IMR-90 (cell line): ENCODE measurements around the gene KCNF1. TPM values are rescaled to one million over a fixed set of nuclear protein-coding genes. Genes with fewer than 3 reads are reported as not detected.

Source experiments
- ATAC-seq: fragments of 200-7000 bp; cut with Tn5 transposase; 2 replicates; pipeline ENCODE4 v1.9.1; 2020; ENCODE audit warnings: low read depth, mild to moderate bottlenecking, moderate library complexity
- BruUV-seq: library from RNA; stranded (reverse); fragments of 400-500 nt; replicated peaks from 2 replicates; lab custom pipeline; 2021; lab: Mats Ljungman, UMichigan
- CTCF ChIA-PET: fragments of 300-600 bp; formaldehyde crosslinking; extraction: SDS; loops from one replicate; lab custom pipeline; 2021; ENCODE audit warnings: antibody characterized with exemption; lab: Yijun Ruan, JAX
- POLR2A ChIA-PET: fragments of 300-600 bp; sonication (Branson Sonifier 250); formaldehyde crosslinking; loops from one replicate; lab custom pipeline; 2022; ENCODE audit warnings: antibody characterized with exemption; ENCODE audit not compliant: unreplicated experiment; lab: Charles Lee
- DNase-seq: peaks from one replicate; pipeline ENCODE4 v3.0.0; 2013
- H2AFZ ChIP-seq: replicated peaks from 2 replicates; pipeline ENCODE3; 2013; ENCODE audit warnings: low read length, mild to moderate bottlenecking; ENCODE audit not compliant: poor library complexity
- H2AK5ac ChIP-seq: 2 replicates; pipeline ENCODE4 v1.6.1; 2013; ENCODE audit warnings: low read depth, low read length, inconsistent platforms
- H2AK9ac ChIP-seq: replicated peaks from 2 replicates; pipeline ENCODE3; 2013; ENCODE audit warnings: mild to moderate bottlenecking, low read depth, low read length, moderate library complexity; ENCODE audit not compliant: poor library complexity
- H2BK120ac ChIP-seq: 2 replicates; pipeline ENCODE4 v1.6.1; 2013; ENCODE audit warnings: low read depth, low read length, inconsistent platforms
- H2BK15ac ChIP-seq: 3 replicates; pipeline ENCODE4 v1.6.1; 2013; ENCODE audit warnings: low read depth, low read length, inconsistent platforms
- H2BK20ac ChIP-seq: 2 replicates; pipeline ENCODE4 v1.6.1; 2013; ENCODE audit warnings: low read depth, mild to moderate bottlenecking, inconsistent platforms, low read length, moderate library complexity
- H2BK5ac ChIP-seq: 2 replicates; pipeline ENCODE4 v1.6.1; 2013; ENCODE audit warnings: mild to moderate bottlenecking, low read depth, low read length, inconsistent platforms; ENCODE audit not compliant: poor library complexity, severe bottlenecking
- H3K14ac ChIP-seq: replicated peaks from 2 replicates; pipeline ENCODE4 v1.6.1; 2013; ENCODE audit warnings: low read depth, low read length, inconsistent platforms
- H3K18ac ChIP-seq: 2 replicates; pipeline ENCODE4 v1.6.1; 2013; ENCODE audit warnings: low read depth, low read length, control low read depth
- H3K23ac ChIP-seq: 2 replicates; pipeline ENCODE4 v1.6.1; 2013; ENCODE audit warnings: low read depth, low read length, inconsistent platforms
- H3K27ac ChIP-seq: 2 replicates; pipeline ENCODE4 v1.5.1; 2013; ENCODE audit warnings: mild to moderate bottlenecking, control low read depth, low read length; ENCODE audit not compliant: insufficient read depth
- H3K27me3 ChIP-seq: 2 replicates; pipeline ENCODE4 v1.6.1; 2013; ENCODE audit warnings: low read length; ENCODE audit not compliant: control insufficient read depth, insufficient read depth
- H3K36me3 ChIP-seq: 2 replicates; pipeline ENCODE4 v1.6.1; 2013; ENCODE audit warnings: low read length, mixed read lengths; ENCODE audit not compliant: control insufficient read depth, insufficient read depth
- H3K4ac ChIP-seq: 2 replicates; pipeline ENCODE4 v1.6.1; 2013; ENCODE audit warnings: low read depth, low read length, inconsistent platforms
- H3K4me1 ChIP-seq: 2 replicates; pipeline ENCODE4 v1.6.1; 2013; ENCODE audit warnings: low read length, mixed read lengths; ENCODE audit not compliant: control insufficient read depth, insufficient read depth
- H3K4me2 ChIP-seq: 2 replicates; pipeline ENCODE4 v1.6.1; 2013; ENCODE audit warnings: low read depth, mild to moderate bottlenecking, control low read depth, low read length, moderate library complexity
- H3K4me3 ChIP-seq: 2 replicates; pipeline ENCODE4 v1.5.1; 2013; ENCODE audit warnings: low read depth, mild to moderate bottlenecking, control low read depth, low read length, moderate library complexity; ENCODE audit not compliant: insufficient read depth
- H3K56ac ChIP-seq: 2 replicates; pipeline ENCODE4 v1.6.1; 2013; ENCODE audit warnings: low read length, inconsistent platforms; ENCODE audit not compliant: insufficient read depth; ENCODE audit errors: extremely low read depth
- H3K79me1 ChIP-seq, 2 experiments: 2 replicates each; pipeline ENCODE4 v1.6.1; 2013; ENCODE audit warnings: low read length in 2 of 2, inconsistent platforms in 1 of 2, low read depth in 1 of 2
- H3K9ac ChIP-seq: 2 replicates; pipeline ENCODE4 v1.6.1; 2013; ENCODE audit warnings: low read depth, low read length, control low read depth
- H3K9me1 ChIP-seq: 2 replicates; pipeline ENCODE4 v1.6.1; 2013; ENCODE audit warnings: low read length, inconsistent platforms; ENCODE audit not compliant: insufficient read depth
- H3K9me3 ChIP-seq: 2 replicates; pipeline ENCODE4 v1.6.1; 2013; ENCODE audit warnings: low read length; ENCODE audit not compliant: control insufficient read depth, insufficient read depth
- H4K20me1 ChIP-seq: 2 replicates; pipeline ENCODE4 v1.6.1; 2013; ENCODE audit warnings: low read length, inconsistent platforms; ENCODE audit not compliant: insufficient read depth
- H4K5ac ChIP-seq: 2 replicates; pipeline ENCODE4 v1.6.1; 2013; ENCODE audit warnings: mild to moderate bottlenecking, low read depth, low read length, control low read depth
- H4K8ac ChIP-seq, 2 experiments: 2 replicates each; pipeline ENCODE4 v1.6.1; 2013; ENCODE audit warnings: low read depth in 2 of 2, low read length in 2 of 2, control low read depth in 1 of 2, inconsistent platforms in 1 of 2
- H4K91ac ChIP-seq: 2 replicates; pipeline ENCODE4 v1.6.1; 2013; ENCODE audit warnings: low read depth, low read length, inconsistent platforms; ENCODE audit not compliant: insufficient read depth
- BHLHE40 ChIP-seq: fragments of 150-350 bp; IDR thresholded peaks from 2 replicates; pipeline ENCODE4 v1.6.1; 2016; ENCODE audit warnings: mild to moderate bottlenecking, low read depth, low read length
- CEBPB ChIP-seq: IDR thresholded peaks from 2 replicates; pipeline ENCODE4 v1.6.1; 2012; ENCODE audit warnings: low read depth, low read length, improper control_type of control experiment
- CHD1 ChIP-seq: IDR thresholded peaks from 2 replicates; pipeline ENCODE4 v1.6.1; 2012; ENCODE audit warnings: low read depth, low read length, improper control_type of control experiment
- CTCF ChIP-seq: conservative IDR thresholded peaks from 2 replicates; pipeline ENCODE4 v1.5.1; 2012; ENCODE audit warnings: mild to moderate bottlenecking, low read depth, low read length, improper control_type of control experiment
- FOS ChIP-seq: fragments of 150-350 bp; IDR thresholded peaks from 2 replicates; pipeline ENCODE4 v1.6.1; 2016; ENCODE audit warnings: low read depth, low read length
- MAFK ChIP-seq: IDR thresholded peaks from 2 replicates; pipeline ENCODE4 v1.6.1; 2012; ENCODE audit warnings: low read depth, low read length, improper control_type of control experiment
- MAZ ChIP-seq: IDR thresholded peaks from 2 replicates; pipeline ENCODE4 v1.6.1; 2012; ENCODE audit warnings: low read depth, mild to moderate bottlenecking, low read length, improper control_type of control experiment, moderate library complexity, borderline replicate concordance
- MXI1 ChIP-seq: IDR thresholded peaks from 2 replicates; pipeline ENCODE4 v1.6.1; 2012; ENCODE audit warnings: low read depth, mild to moderate bottlenecking, low read length, moderate library complexity, borderline replicate concordance
- NFE2L2 ChIP-seq: fragments of 150-350 bp; IDR thresholded peaks from 2 replicates; pipeline ENCODE4 v1.6.1; 2016; ENCODE audit warnings: low read depth, mild to moderate bottlenecking, low read length
- POLR2A ChIP-seq: IDR thresholded peaks from 2 replicates; pipeline ENCODE4 v1.6.1; 2012; ENCODE audit warnings: mild to moderate bottlenecking, low read depth, low read length
- RAD21 ChIP-seq: IDR thresholded peaks from 2 replicates; pipeline ENCODE4 v1.6.1; 2012; ENCODE audit warnings: low read length, improper control_type of control experiment
- RCOR1 ChIP-seq: IDR thresholded peaks from 2 replicates; pipeline ENCODE4 v1.6.1; 2012; ENCODE audit warnings: mild to moderate bottlenecking, low read length, improper control_type of control experiment; ENCODE audit not compliant: insufficient replicate concordance
- RFX5 ChIP-seq: IDR thresholded peaks from 2 replicates; pipeline ENCODE4 v1.8.0; 2012; ENCODE audit warnings: low read depth, mild to moderate bottlenecking, low read length, moderate library complexity
- SMC3 ChIP-seq: fragments of 150-350 bp; IDR thresholded peaks from 2 replicates; pipeline ENCODE4 v1.6.1; 2016; ENCODE audit warnings: low read depth, mild to moderate bottlenecking, antibody characterized with exemption, low read length, moderate library complexity
- WGBS, 2 experiments: methylation state at CpG; one replicate each; pipeline versions ENCODE4 v1.1.5 to v1.1.7; 2013; ENCODE audit warnings: missing lambda C conversion rate in 2 of 2; ENCODE audit not compliant: insufficient read length in 1 of 2; ENCODE audit errors: extremely low coverage in 2 of 2; 5-methylcytosine and 5-hydroxymethylcytosine counted together
- dilution Hi-C: fragments of 300-500 bp; cut with HindIII; formaldehyde crosslinking; loops from one replicate; pipeline ENCODE4 v1.14.3; 2018; ENCODE audit warnings: low sequenced_read_pairs; ENCODE audit not compliant: unreplicated experiment
- in situ Hi-C: fragments of 300-500 bp; cut with MboI; formaldehyde crosslinking; loops from 3 replicates; pipeline ENCODE4 v1.14.3; 2019; ENCODE audit warnings: low sequenced_read_pairs, inconsistent platforms, mixed read lengths
- intact Hi-C: fragments of 100-400 bp; cut with micrococcal nuclease; formaldehyde crosslinking; loops from 2 replicates; pipeline ENCODE4 v1.10.0; 2022
- polyA plus RNA-seq, 3 experiments: library from polyadenylated mRNA; depleted of rRNA; stranded (reverse); fragments of >200 nt; gene quantifications; 2 replicates each; pipeline ENCODE4 v1.2.3, GENCODE V29; 2012; ENCODE audit warnings: low replicate concordance in 1 of 3
- total RNA-seq: library from RNA; depleted of rRNA; stranded (reverse); fragments of >200 nt; gene quantifications from 2 replicates; pipeline ENCODE4 v1.2.3, GENCODE V29; 2012
- TF ChIP-seq, protein P1 (sequence below): fragments of 150-350 bp; IDR thresholded peaks from 2 replicates; pipeline ENCODE4 v1.6.1; 2016; ENCODE audit warnings: low read depth, mild to moderate bottlenecking, low read length, moderate library complexity, borderline replicate concordance
- TF ChIP-seq, protein P2 (sequence below): fragments of 150-350 bp; IDR thresholded peaks from 2 replicates; pipeline ENCODE4 v1.6.1; 2017; ENCODE audit warnings: mild to moderate bottlenecking, antibody characterized with exemption, low read length, low read depth

The KCNF1 gene
- total and polyA plus RNA-seq, 2 of the 4 experiments (the other 2 are of a cell fraction), result 0.54 to 1.4 TPM

DNA sequence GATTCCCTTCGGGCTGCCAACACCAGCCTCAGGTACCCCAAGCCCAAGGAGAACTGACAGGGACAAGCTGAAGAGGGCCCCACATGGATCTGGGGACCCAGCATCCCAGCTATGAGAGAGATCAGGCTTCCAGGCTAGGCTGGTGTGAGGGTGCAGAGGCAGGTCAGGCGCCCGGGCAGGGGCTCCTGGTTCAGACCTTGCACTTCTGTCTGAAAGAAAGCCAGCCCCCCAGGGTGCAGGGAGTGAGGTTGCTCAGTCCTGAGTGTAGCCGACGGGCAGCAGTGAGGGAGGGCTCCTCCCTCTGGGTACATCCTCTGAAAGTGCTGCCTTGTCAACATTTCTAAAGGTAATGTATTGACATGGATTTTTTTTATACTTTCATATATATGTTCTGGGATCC, 33.1 kb downstream of the KCNF1 start:
- no peak overlapping the region for H2BK20ac ChIP-seq
- no peak overlapping the region for H3K18ac ChIP-seq
- CTCF ChIA-PET, result no interaction called here
- no peak overlapping the region for H3K4ac ChIP-seq
- in situ Hi-C loops (no loop called here), dilution Hi-C loops (no loop called here), intact Hi-C loops (no loop called here)
- H4K8ac ChIP-seq, result no peak overlapping the region
- H3K56ac ChIP-seq, result no peak overlapping the region
- no peak overlapping the region for H4K5ac ChIP-seq
- TF ChIP-seq MAFK (no peak), RAD21 (no peak), RCOR1 (no peak), SMC3 (no peak), POLR2A (no peak), CHD1 (no peak), MXI1 (no peak), MAZ (no peak), RFX5 (no peak), NFE2L2 (no peak), FOS (no peak), CEBPB (no peak), BHLHE40 (no peak), CTCF (no peak)
- TF ChIP-seq, protein P1, sequence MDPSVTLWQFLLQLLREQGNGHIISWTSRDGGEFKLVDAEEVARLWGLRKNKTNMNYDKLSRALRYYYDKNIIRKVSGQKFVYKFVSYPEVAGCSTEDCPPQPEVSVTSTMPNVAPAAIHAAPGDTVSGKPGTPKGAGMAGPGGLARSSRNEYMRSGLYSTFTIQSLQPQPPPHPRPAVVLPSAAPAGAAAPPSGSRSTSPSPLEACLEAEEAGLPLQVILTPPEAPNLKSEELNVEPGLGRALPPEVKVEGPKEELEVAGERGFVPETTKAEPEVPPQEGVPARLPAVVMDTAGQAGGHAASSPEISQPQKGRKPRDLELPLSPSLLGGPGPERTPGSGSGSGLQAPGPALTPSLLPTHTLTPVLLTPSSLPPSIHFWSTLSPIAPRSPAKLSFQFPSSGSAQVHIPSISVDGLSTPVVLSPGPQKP, result no peak
- TF ChIP-seq, protein P2, sequence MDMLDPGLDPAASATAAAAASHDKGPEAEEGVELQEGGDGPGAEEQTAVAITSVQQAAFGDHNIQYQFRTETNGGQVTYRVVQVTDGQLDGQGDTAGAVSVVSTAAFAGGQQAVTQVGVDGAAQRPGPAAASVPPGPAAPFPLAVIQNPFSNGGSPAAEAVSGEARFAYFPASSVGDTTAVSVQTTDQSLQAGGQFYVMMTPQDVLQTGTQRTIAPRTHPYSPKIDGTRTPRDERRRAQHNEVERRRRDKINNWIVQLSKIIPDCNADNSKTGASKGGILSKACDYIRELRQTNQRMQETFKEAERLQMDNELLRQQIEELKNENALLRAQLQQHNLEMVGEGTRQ, result no peak
- H2BK15ac ChIP-seq, result no peak overlapping the region
- peaks cover 5% of the 10 kb centered on the region for H3K4me1 ChIP-seq
- no peak overlapping the region for H2AK9ac ChIP-seq
- H3K4me2 ChIP-seq, result no peak overlapping the region
- no peak for DNase-seq
- H3K36me3 ChIP-seq, result no peaks in the 10 kb centered on the region
- H4K91ac ChIP-seq, result no peak overlapping the region
- no peak overlapping the region for H2BK5ac ChIP-seq
- no peak overlapping the region for H3K9ac ChIP-seq
- H2AFZ ChIP-seq, result no peak overlapping the region
- no peak overlapping the region for H2BK120ac ChIP-seq
- H3K23ac ChIP-seq, result no peak overlapping the region; the same call in 1 of the 2 replicates
- H3K14ac ChIP-seq, result no peak overlapping the region
- 100% methylated on average over 1 of the region's 5 CpGs; no CpG with 5 or more reads in 1 of the 2 experiments for WGBS, 2 experiments
- H3K27me3 ChIP-seq, result no peaks in the 10 kb centered on the region
- ATAC-seq, result no peak
- no peaks in the 10 kb centered on the region for H3K79me1 ChIP-seq
- no peak overlapping the region for H3K4me3 ChIP-seq
- no peaks in the 10 kb centered on the region for H4K20me1 ChIP-seq
- no peaks in the 10 kb centered on the region for H3K9me3 ChIP-seq
- H3K27ac ChIP-seq, result no peak overlapping the region
- BruUV-seq, result no TSS peak
- POLR2A ChIA-PET, result no interaction called here
- no peaks in the 10 kb centered on the region for H3K9me1 ChIP-seq
- H2AK5ac ChIP-seq, result no peak overlapping the region
